GM12878 (cell line): ENCODE data around the gene ZPBP2. TPM values are rescaled to one million over a fixed set of nuclear protein-coding genes. Genes with fewer than 3 reads are reported as not detected.

Experiments used
- BCLAF1 ChIP-seq: fragments of 450-650 bp; IDR thresholded peaks from 2 replicates; pipeline ENCODE4 v1.6.1; 2017; ENCODE audit warnings: antibody characterized with exemption, mild to moderate bottlenecking, moderate library complexity
- BHLHE40 ChIP-seq, 2 experiments: fragments of 450-650 bp in 1 of 2; IDR thresholded peaks; 2 replicates each; pipeline ENCODE4 v1.6.1; 2011 to 2017; ENCODE audit warnings: low read depth in 2 of 2, borderline replicate concordance in 1 of 2, improper control_type of control experiment in 1 of 2, low read length in 1 of 2, mild to moderate bottlenecking in 1 of 2
- CREB1 ChIP-seq: IDR thresholded peaks from 2 replicates; pipeline ENCODE4 v1.6.1; 2012; ENCODE audit warnings: low read depth, mild to moderate bottlenecking, inconsistent platforms
- LARP7 ChIP-seq: fragments of 450-650 bp; IDR thresholded peaks from 2 replicates; pipeline ENCODE4 v1.6.1; 2017; ENCODE audit warnings: mild to moderate bottlenecking
- MAX ChIP-seq: IDR thresholded peaks from 2 replicates; pipeline ENCODE4 v1.6.1; 2012; ENCODE audit warnings: low read depth, low read length, improper control_type of control experiment
- MTA3 ChIP-seq: IDR thresholded peaks from 2 replicates; pipeline ENCODE4 v1.6.1; 2012; ENCODE audit warnings: low read length, inconsistent platforms, borderline replicate concordance
- MYC ChIP-seq: IDR thresholded peaks from 2 replicates; pipeline ENCODE4 v1.6.1; 2011; ENCODE audit warnings: mild to moderate bottlenecking, low read length, moderate library complexity, inconsistent platforms; ENCODE audit not compliant: insufficient read depth, insufficient replicate concordance, insufficient read length, severe bottlenecking
- NFYA ChIP-seq: IDR thresholded peaks from 2 replicates; pipeline ENCODE4 v1.6.1; 2011; ENCODE audit warnings: low read depth, mild to moderate bottlenecking, low read length, improper control_type of control experiment, borderline replicate concordance
- NKRF ChIP-seq: fragments of 450-650 bp; conservative IDR thresholded peaks from 2 replicates; pipeline ENCODE4 v1.6.1; 2017; ENCODE audit warnings: mild to moderate bottlenecking, moderate library complexity
- NR2C2 ChIP-seq: IDR thresholded peaks from 2 replicates; pipeline ENCODE4 v1.6.1; 2011; ENCODE audit warnings: borderline replicate concordance, low read depth; ENCODE audit not compliant: control insufficient read depth, insufficient read length
- PAX5 ChIP-seq: IDR thresholded peaks from 2 replicates; pipeline ENCODE4 v1.6.1; 2011; ENCODE audit warnings: low read depth, low read length, borderline replicate concordance
- PML ChIP-seq: IDR thresholded peaks from 2 replicates; pipeline ENCODE4 v1.6.1; 2012; ENCODE audit warnings: low read length, inconsistent platforms
- PRDM15 ChIP-seq: fragments of 450-650 bp; formaldehyde crosslinking; IDR thresholded peaks from 2 replicates; pipeline ENCODE4 v1.4.0; 2020; ENCODE audit warnings: mild to moderate bottlenecking, moderate library complexity
- RELA ChIP-seq: fragments of 450-650 bp; IDR thresholded peaks from 2 replicates; pipeline ENCODE4 v1.8.0; 2014; ENCODE audit warnings: borderline replicate concordance; ENCODE audit not compliant: partially characterized antibody
- TCF7 ChIP-seq: IDR thresholded peaks from 2 replicates; pipeline ENCODE4 v1.6.1; 2014; ENCODE audit warnings: antibody characterized with exemption, borderline replicate concordance
- YY1 ChIP-seq: IDR thresholded peaks from 2 replicates; pipeline ENCODE4 v1.6.1; 2011; ENCODE audit warnings: low read depth, mild to moderate bottlenecking, low read length
- ZBED1 ChIP-seq: IDR thresholded peaks from 2 replicates; pipeline ENCODE4 v1.6.1; 2016; ENCODE audit warnings: borderline replicate concordance
- ZNF24 ChIP-seq: fragments of 450-650 bp; IDR thresholded peaks from 2 replicates; pipeline ENCODE4 v1.6.1; 2017; ENCODE audit warnings: antibody characterized with exemption, mild to moderate bottlenecking
- ZNF274 ChIP-seq: IDR thresholded peaks from one replicate; pipeline ENCODE4 v1.8.0; 2011; ENCODE audit not compliant: insufficient read length, insufficient read depth
- ZNF622 ChIP-seq: fragments of 450-650 bp; IDR thresholded peaks from 2 replicates; pipeline ENCODE4 v1.6.1; 2017; ENCODE audit warnings: mild to moderate bottlenecking, inconsistent platforms
- polyA plus RNA-seq, 11 experiments: library from polyadenylated mRNA; depleted of rRNA in 4 of 11; unstranded in 6 of 11; stranded (reverse) in 5 of 11; fragments of >200 nt; fragmentation: Nextera tagmentation in 4 of 11; fragmentation: Illumina TruSeq in 1 of 11; extraction: Ambion mirVana in 4 of 11; extraction: Trizol in 1 of 11; gene quantifications; 1 replicate in 1 of 11; 2 replicates in 10 of 11; pipeline versions ENCODE4 v1.2.1 to v1.2.3, GENCODE V29; 2011 to 2016; ENCODE audit warnings: inconsistent platforms in 2 of 11, missing spikeins in 2 of 11, low read depth in 1 of 11
- total RNA-seq, 4 experiments: library from RNA; depleted of rRNA in 3 of 4; stranded (reverse); fragments of >200 nt in 3 of 4; fragmentation: Illumina TruSeq in 1 of 4; extraction: Trizol in 1 of 4; gene quantifications; 2 replicates each; pipeline versions ENCODE4 v1.2.1 to v1.2.3, GENCODE V29; 2013 to 2021

ZPBP2 gene
- total and polyA plus RNA-seq, 10 of the 15 experiments (the other 5 are each of a cell fraction or from before 2014, with no cell fraction given): 0.33 to 1.0 (median 0.58) TPM

- TF ChIP-seq PRDM15 (CRISPR knock-in tag) (no peak), ZBED1 (no peak; the same call in 1 of the 2 replicates), PML (peak; percentile 57; the same call in 1 of the 2 replicates), TCF7 (peak; percentile 58; the same call in 1 of the 2 replicates), RELA (peak; percentile 99), MTA3 (peak; percentile 43; the same call in 1 of the 2 replicates), LARP7 (peak; percentile 75), MAX (peak; percentile 98), NFYA (no peak), YY1 (no peak; the same call in none of the 2 replicates), ZNF24 (0 out of 2 replicates have a peak, but pooled peaks have one; percentile 8), ZNF274 (no peak), BCLAF1 (no peak), BHLHE40 (IDR thresholded peaks at IDR 0.05; ENCODE audit: borderline replicate concordance in 1 of 2, low read depth in 2 of 2, low read length in 1 of 2) (peak; percentile 88 to 96), CREB1 (peak; percentile 55), NR2C2 (no peak), NKRF (peak; percentile 96), PAX5 (peak; percentile 39; the same call in 1 of the 2 replicates), MYC (peak; percentile 74), ZNF622 (no peak)
These were observed 3.9 kb upstream of the ZPBP2 start, which contains the start of gene IKZF3 (continued) for GRCh38 chr17:39863918-39864746.
